GM21367 (cell line): ENCODE results near the gene FRAS1.
"Not testable (repeated sequence)": the region's sequence is repeated elsewhere in the genome, so short reads cannot be mapped to it uniquely, and the experiment has no call there.

Experiments
- ATAC-seq: cut with Tn5 transposase; IDR thresholded peaks from one replicate; pipeline ENCODE4 v1.9.1; 2021; ENCODE audit not compliant: unreplicated experiment

FRAS1 gene

DNA sequence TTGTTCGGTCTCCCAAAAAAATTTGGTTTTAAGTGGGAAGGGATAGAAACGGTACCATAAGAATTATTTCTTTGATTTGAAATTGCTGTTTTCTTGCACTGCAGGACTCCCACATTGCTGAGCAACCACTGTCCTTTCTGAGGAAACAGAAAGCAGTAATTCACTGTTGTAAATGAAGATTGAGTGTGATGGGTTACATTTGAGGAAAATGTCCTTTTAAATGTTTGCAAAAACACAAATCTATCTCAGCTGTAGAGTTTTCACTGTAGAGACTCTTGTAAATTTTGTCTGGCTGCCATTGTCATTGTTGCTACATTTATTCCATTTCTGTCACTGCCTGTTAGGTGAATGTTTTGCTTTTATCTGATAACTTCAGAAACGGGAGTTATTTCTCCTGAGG, 105.2 kb downstream of the FRAS1 start:
- ATAC-seq: no peak

DNA sequence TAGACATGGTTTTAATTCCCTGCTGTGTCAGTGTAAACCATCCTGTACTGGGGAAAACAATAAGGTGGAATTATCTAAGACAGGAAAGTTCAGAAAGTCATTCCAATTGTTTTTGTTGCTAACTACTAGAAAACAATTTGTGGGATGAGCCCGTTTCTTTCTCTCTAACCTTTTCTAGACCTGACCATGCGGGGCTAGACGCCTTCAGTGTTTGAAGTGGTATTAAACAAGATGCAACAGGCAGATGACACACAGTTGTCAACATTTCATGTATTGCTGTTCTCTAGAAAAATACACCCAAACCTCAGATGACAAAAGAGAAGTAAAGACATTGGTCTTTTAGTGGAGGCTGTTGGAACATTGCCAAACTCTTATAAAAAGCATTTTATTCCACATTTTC, 105.7 kb downstream of the FRAS1 start:
- ATAC-seq: no peak

DNA sequence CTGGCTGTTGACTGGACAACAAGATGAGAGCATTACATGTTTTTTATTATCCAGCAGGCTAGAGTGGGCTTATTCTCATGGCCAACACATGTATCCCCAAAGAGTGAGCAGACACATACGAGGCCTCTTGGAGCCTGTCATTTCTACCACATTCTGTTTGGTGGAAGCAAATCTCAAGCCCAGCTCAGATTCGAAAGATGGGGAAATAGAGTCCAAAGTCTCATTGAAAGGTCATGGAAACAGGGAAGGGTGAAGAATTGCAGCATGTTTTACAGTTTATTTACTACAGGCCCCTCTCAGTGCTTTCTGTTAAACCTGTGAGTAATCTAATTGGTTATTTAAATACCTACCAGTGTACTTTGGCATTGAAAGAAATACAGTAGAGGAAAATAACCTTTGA, 108.6 kb downstream of the FRAS1 start:
- no peak for ATAC-seq

DNA sequence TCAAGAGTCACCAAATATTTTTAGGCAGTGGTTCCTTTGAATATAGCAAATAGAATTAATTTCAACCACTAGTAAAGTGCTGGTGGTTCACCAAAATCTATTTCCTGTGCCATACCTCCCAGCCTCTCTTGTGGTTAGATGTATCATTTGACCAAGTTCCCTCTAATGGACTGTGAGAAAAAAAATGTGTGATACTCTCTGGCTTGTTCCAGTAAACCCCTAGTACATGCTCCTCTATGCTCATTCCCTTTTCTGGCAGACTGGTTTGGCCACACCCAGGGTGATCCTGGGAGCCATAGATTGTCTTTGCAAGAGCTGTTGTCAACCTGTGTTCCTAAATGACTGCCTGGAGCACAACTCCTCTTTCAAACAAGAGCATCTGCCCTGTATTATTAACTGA, 109.5 kb downstream of the FRAS1 start:
- no peak for ATAC-seq

DNA sequence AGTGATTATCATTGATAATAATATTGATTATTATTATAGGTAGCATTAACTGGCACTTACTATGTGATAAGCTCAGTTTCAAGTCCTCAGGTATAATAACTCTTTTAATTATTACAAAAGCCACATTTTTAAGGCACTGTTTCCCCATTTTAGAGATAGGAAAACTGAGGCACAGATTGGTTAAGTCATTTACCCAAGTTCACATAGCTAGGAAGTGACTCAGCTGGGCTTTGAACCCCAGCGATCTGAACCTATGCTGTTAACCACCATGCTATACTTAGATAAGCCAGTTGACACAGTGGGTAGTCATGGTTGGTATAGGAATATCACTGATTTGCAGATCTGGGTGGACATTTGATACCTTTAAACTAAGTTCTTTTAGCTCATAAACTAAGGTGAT, 110.4 kb downstream of the FRAS1 start:
- ATAC-seq: no peak

DNA sequence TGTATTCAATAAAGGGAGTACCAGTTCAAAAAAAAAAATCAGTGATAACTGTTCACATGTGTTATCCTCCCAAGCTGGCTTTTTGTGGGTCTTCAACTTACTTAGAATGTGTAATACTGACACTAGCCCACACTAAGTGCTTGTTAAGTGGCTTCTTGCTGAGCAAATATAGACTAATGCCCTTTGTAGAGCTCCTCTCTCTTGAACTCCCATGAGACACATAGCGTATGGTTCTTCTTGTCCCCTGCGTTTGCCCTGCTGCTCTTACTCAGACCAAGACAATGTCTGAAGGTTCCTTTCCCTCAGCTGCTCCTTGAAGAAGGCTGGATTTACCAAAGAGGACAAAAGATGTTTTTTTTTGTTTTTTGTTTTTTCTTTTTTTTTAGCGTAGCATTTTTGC, 110.9 kb downstream of the FRAS1 start:
- ATAC-seq: no peak

DNA sequence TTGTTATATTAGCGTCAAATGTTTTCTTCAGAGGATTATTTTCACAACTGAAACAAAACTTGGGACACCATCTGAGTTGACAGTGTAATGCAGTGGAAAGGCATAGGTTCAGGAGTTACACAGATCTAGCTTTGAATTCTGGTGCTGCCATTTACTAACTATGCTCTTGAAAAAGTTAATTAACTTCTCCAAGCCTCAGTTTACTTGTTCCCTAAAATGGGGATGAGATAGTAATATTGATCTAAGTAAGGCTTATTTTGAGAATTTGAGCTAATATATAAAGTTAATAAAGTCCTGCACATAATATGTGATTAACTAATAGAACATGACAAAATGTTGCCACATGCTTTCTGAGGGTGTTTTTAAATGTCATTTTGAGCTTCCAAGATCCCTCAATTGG, 112.6 kb downstream of the FRAS1 start:
- ATAC-seq: no peak

DNA sequence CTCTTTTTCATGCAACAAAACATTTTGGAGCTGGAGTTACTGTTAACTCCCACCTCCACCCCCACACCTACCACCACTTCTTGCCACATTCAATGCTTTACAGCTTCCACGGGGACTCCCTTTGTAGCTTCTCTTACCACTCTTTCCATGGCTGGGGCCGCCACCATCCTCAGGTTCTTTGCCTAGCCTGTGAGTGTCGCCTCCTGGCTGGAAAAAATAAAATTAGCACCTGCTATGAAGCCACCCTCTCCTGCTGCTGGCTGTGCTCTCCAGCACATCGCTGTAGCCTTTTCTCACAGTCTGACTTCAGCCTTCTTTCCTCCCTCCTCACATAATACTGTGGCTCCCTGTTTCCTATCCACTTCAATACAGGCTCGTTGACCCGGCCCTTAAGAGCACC, 114.4 kb downstream of the FRAS1 start:
- no peak for ATAC-seq

DNA sequence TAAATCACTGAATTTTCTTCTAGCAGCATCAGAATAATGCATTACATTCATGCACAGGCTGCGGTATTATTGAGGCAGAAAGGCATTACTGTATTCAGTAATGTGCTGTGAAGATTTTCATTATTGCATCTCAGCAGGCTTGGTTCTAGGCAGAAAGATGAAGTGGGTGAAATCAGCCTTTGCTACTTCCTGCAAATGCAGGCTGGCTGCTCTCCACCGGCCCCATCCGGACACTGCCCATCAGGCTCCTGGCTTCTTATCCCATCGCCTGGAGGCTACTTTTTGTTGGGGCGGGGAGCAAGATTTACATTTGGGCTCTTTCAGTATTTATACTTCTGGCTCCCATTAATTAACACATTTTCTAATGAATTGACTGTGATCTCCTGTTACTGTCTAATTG, 117.8 kb downstream of the FRAS1 start:
- ATAC-seq: no peak

DNA sequence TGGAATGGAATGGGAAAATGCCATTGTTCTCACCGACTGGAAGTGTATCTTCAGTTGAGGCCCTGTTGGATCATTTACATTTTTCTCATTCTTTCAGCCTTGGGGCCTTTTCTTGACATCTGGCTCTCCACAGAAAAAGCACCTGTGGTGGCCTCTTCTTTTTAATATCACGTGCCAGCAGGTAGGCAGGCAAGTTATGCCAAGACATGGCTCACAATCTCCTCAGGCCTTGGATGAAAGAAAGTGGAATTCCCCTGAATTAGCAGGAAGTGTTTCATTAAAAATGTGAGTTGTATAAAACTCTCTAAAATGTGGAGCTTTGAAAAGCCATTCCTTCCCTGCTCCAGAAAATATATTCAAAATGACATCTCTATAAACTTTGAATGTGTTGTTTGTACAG, 122.1 kb downstream of the FRAS1 start:
- ATAC-seq: no peak

DNA sequence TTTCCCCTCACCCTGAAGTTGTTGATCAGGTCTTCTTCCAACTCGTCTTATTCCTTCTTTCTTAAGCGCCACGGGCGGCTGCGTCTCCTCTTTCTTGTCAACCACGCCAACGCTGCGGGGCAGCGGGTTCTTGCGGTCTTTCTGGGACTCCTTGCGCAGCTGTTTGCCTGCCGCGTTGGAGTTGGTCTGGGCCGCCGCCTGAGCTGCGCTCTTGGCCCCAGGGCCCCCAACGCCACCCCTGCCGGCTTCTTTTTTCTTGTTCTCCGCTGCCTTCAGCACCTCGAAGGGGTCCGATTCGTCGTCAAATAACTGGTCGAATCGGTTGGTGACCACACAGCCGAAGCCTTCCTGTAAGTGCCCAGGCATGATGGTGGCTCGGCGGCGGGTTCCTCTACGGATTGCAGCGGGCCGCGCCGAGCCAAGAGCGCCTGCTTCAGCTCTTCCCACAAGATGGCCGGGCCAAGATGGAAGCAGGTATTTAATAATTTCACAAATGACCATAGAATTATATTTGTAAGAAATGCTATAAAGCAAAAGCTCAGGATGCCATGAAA, 124.6 kb downstream of the FRAS1 start:
- ATAC-seq: not testable (repeated sequence)

DNA sequence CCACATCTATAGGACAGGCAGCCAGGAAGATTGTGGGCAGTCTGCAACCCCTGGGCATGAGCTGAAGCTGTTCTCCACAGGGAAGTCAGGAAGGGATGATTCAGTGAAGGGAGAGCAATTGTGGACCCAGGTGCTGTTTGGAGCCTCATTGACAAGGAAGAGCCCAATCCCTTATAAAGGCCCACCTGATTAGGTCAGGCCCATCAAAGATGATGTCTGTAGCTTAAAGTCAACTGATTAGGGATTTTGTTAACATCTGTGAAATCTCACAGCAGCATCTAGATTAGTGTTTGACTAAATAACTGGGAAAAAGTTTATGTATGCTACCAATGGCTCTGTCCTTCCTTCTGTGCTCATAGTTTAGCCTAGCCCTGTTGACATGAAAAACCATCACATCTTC, 127.5 kb downstream of the FRAS1 start:
- no peak for ATAC-seq

DNA sequence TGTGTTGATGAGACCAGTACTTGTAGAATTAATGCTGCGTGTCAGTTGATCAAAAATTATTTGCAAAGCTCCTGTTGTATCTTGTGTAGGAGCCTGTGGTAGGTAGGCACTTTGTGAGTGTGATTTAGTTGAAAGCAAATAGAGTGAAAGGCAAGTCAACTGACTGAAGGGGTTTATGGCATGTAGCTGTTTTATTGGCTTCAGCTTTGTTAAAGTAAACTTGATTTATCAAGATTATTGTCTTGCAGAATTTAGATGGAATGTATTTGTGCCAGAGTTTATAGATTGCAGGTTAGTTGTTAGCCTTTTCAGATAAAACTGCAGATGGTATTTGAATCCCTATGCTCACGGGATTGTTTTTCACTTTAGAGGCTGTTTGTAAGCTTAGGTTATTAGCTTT, 128.0 kb downstream of the FRAS1 start:
- ATAC-seq: no peak

DNA sequence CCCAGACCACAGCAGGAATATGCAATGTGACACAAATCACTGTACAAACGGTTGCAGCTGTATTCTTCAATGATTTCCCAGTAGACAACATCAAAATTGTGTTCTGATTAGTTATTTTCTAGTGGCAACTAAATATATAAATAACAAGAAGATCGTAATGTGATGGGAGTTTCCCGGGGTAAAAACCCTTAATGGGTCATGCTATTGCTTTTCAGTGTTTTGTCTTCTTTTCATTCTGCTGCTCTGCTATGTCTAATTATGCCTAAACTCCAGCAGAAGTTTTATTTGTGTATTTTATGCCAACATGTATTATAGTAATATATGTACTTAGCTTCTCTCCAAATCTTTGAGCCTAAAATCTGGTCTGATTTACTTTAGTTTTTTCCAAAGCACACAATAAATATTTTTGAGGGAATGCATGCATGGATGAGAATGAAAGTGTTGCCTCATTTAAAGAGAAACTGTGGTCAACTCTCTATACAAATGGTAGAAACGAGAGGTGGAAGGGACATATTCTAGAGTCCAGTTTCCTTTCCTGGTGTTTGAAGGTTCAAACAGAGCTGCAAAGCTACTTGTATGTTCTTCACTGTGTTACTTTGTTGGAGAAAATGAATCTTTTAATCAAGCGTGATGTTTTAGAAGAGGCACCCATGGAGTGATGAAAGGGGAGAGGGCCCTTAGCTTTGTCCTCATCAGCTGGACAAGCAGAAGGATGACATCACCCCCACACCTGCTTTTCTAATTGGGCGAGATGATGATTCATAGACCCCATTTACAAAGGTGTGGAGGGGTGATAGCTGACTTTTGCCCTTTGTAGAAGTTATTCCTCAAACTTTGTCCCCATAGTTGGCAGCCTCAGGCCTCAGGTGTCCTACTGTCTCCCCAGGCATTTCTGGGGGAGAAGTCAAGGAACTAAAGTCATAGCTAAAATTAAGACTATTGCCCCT, 129.7 kb downstream of the FRAS1 start:
- no peak for ATAC-seq

DNA sequence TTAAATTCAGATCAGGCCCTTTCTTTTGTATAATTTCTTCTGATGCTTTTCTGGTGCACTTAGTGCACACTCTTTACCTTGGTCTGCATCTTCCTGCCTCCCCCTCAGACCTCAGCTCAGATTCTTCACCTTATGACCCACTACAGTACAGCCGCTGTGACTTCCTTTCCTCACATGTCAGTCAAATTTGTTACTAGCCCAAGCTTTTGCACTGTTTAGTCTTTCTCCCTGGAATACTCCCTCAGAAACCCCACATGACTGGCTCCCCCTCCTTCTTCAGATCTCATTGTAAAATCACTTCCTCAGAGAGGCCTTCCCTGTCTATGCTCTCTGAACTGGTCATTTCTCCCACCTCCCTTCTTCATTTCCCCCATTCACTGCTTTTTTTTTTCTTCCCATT, 132.9 kb downstream of the FRAS1 start:
- no peak for ATAC-seq

DNA sequence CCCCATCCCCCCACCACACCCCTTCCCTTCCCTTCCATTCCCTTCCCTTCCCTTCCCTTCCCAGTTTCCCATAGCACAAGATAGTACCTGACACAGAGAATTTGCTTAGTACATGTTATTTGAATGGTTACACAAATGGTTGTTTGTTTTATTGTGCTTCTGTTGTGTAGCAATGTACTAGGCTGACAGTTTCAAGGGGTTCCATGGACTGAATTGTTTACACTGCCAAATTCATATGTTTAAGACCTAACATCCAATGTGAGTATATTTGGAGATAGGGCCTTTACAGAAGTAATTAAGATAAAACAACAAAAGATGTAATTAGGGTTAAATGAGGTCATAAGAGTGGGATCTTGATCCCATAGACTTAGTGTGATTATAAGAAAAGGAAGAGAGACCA, 133.5 kb downstream of the FRAS1 start:
- no peak for ATAC-seq

DNA sequence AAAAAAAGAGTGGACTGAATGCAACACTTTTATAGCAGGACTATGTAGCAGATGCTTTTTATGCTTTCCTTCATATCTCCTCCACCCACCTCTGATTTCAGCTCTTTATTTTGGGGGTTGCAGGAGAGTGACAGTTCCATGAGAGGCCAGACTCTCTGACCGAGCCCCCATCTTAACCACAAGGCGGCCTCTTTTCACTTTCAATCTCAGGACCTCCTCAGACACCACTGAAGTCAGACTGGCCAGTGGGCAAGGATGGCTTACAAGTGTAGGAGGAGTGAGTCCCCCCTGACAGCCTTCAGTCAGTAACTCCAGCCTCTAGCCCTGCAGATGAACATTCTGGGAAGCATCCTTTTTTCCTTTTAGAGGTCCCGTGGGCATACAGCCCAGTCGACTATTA, 140.8 kb downstream of the FRAS1 start:
- no peak for ATAC-seq

DNA sequence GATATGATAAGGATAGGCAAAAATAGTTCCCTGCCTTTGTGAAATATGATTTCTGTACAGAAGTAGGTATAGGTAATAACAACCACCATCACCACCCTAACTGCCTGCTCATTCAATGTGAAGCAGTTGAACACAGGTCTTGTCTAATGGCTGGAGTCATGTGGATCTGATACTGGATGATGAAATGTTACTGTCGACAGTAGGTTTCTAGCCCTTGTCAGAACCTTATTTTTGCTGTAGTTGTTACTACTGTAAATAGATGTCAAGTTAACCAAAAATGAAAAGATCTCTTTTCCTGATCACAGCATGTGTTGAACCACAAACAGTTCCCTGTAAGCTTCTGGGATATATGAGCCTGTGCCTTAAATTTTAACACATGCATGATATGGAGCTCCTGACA, 142.9 kb downstream of the FRAS1 start:
- no peak for ATAC-seq

DNA sequence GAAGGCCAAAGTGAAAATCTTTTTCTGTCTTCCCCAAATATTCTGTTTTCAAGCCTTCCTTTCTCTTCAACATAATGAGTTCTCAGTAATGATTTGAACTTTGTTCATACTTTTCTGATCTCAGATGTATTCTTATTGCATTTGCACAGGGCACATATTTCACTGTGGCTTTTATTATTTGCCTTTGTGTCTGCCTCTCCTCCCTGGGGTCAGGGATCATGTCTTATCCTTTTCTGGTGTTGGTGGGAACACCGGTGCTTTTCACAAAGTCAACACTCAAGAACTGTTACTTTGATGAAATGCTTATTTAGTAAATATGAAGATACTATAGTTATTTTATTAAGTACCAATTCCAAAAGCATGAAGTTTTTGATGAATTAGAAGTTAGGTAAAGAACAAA, 143.8 kb downstream of the FRAS1 start:
- ATAC-seq: no peak

DNA sequence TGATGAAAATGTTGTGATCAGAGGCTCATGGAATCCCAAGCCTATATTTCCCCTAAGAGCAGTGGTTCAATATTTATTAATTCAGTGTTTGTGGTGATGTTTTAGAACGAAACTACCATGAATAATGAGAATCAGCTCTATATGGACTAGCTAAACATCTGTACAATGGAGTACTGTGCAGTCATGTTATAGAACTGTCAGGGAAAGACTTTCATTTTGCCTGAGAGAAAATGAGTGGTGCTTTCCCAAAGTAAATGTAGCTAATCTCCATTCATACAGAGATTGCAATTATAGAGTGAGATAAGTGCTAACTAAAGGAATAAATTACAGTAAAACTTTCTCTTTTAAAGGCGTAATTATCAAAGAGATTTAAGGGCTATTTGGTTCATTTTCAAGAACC, 147.1 kb downstream of the FRAS1 start:
- ATAC-seq: no peak

DNA sequence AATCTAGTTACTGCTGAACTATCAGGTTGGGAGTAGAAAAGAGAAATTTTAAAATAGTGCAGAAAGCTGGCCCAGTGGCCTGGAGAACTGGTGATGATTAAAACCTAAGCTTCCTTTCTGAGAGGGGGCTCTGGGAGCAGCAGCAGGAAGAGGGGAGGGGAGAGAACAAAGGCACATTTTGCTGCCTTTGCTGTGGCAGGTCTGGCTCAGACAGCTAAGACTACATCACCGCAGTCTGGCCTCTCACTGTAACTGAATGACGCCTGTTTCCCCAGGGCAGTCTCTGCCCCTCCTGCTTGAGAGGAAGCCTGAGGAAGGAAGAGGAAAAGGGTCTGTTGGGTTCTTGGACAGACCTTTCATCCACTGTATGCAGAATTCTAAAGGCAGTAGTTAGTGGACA, 148.5 kb downstream of the FRAS1 start:
- no peak for ATAC-seq

DNA sequence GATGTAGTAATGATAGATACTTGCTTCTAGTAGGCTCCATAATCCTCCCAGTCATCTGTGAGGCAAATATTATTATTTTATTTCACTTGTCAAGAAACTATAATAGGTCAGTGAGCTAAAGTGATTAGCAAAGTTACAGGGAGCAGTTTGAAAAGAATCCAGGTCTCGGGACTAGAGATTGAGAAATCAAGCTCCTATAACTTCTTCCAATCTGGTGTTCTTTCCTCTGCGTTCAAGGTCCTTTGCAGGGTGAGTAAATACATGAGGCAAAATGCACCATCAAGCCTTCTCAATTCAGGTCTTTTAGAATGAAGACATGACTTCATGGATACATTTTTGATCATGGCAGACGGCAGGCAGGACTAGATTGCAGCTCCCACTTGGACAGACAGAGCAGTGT, 150.4 kb downstream of the FRAS1 start:
- ATAC-seq: no peak

DNA sequence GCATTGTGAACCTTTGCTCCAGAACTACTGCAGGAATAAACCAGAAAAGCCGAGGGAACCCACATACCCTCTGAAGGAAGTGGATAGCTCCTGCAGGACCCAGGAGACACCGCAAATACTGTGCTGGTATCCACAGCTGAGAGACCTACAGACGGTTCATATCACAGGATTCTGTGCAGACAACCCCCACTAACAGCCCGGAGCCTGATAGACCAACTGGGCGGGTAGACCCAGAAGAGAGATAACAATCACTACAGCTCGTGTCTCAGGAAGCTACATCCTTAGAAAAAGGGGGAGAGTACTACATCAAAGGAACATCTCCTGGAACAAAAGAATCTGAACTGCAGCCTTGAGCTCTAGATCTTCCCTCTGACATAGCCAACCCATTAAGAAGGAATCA, 150.8 kb downstream of the FRAS1 start:
- no peak for ATAC-seq
